HepG2 (cell line): ENCODE results near the gene ZFPM1. TPM values are rescaled to one million over a fixed set of nuclear protein-coding genes. Genes with fewer than 3 reads are reported as not detected.

ENCODE experiments used
- ATAC-seq: fragments of 200-7000 bp; cut with Tn5 transposase; 3 replicates; pipeline ENCODE4 v1.9.1; 2020; ENCODE audit warnings: mild to moderate bottlenecking, moderate library complexity
- BruUV-seq: library from RNA; stranded (reverse); fragments of 400-500 nt; replicated peaks from 2 replicates; lab custom pipeline; 2021; lab: Mats Ljungman, UMichigan
- CTCF ChIA-PET: fragments of 300-600 bp; formaldehyde crosslinking; extraction: SDS; loops from one replicate; lab custom pipeline; 2021; ENCODE audit warnings: low total read pairs, inconsistent platforms, low intra/inter-chr PET ratio; lab: Yijun Ruan, JAX
- POLR2A ChIA-PET: fragments of 350-600 bp; sonication (Branson Sonifier 250); formaldehyde crosslinking; loops from one replicate; lab custom pipeline; 2020; ENCODE audit warnings: antibody characterized with exemption, inconsistent platforms; lab: Yijun Ruan, JAX
- DNase-seq: peaks from one replicate; pipeline ENCODE4 v3.0.0-alpha.2; 2015; ENCODE audit warnings: low spot score
- FAIRE-seq: peaks from 3 replicates; lab custom pipeline; 2011; peaks lifted over from hg19 to GRCh38; lab: Jason Lieb, UNC
- H2AFZ ChIP-seq: one replicate; pipeline ENCODE4 v1.6.1; 2011; ENCODE audit warnings: low read length, inconsistent platforms
- H3K27ac ChIP-seq: fragments of 300-600 bp; 3 replicates; pipeline ENCODE4 v1.8.0; 2011; ENCODE audit warnings: mixed run types, mild to moderate bottlenecking, mixed read lengths, low read length, inconsistent platforms; ENCODE audit not compliant: insufficient read depth; ENCODE audit errors: extremely low read length
- H3K27me3 ChIP-seq, 2 experiments: fragments of 200-600 bp in 1 of 2; 2 replicates in 1 of 2; 3 replicates in 1 of 2; pipeline versions ENCODE4 v1.6.0 to v1.8.0; 2011; ENCODE audit warnings: low read length in 2 of 2, mild to moderate bottlenecking in 2 of 2, moderate library complexity in 2 of 2, inconsistent platforms in 1 of 2; ENCODE audit not compliant: insufficient read depth in 2 of 2, control insufficient read depth in 1 of 2
- H3K36me3 ChIP-seq, 2 experiments: fragments of 200-600 bp in 1 of 2; replicated peaks in 1 of 2; 2 replicates in 1 of 2; 3 replicates in 1 of 2; pipeline versions ENCODE4 v1.5.1 to v1.8.0; 2011; ENCODE audit warnings: low read length in 2 of 2, inconsistent platforms in 1 of 2; ENCODE audit not compliant: insufficient read depth in 2 of 2, control insufficient read depth in 1 of 2
- H3K4me1 ChIP-seq: 2 replicates; pipeline ENCODE4 v1.5.1; 2012; ENCODE audit warnings: low read length, inconsistent platforms; ENCODE audit not compliant: insufficient read depth
- H3K4me2 ChIP-seq: 2 replicates; pipeline ENCODE4 v1.6.0; 2011; ENCODE audit warnings: low read depth, low read length, inconsistent platforms
- H3K4me3 ChIP-seq, 3 experiments: fragments of 200-600 bp in 1 of 3; sonication (generic), shearing (Covaris generic) in 1 of 3; replicated peaks in 1 of 3; 2 replicates each; pipeline ENCODE4 v1.5.1; 2011 to 2016; ENCODE audit warnings: low read length in 3 of 3, inconsistent platforms in 2 of 3, low read depth in 2 of 3, mild to moderate bottlenecking in 2 of 3, control low read depth in 1 of 3, mixed read lengths in 1 of 3; ENCODE audit not compliant: insufficient read depth in 1 of 3
- H3K79me2 ChIP-seq: one replicate; pipeline ENCODE4 v1.6.1; 2011; ENCODE audit warnings: low read length, inconsistent platforms; ENCODE audit not compliant: insufficient read depth
- H3K9ac ChIP-seq: 2 replicates; pipeline ENCODE4 v1.6.0; 2011; ENCODE audit warnings: mild to moderate bottlenecking, low read depth, low read length, inconsistent platforms; ENCODE audit not compliant: insufficient read depth
- H3K9me3 ChIP-seq: 2 replicates; pipeline ENCODE4 v1.5.1; 2012; ENCODE audit warnings: mild to moderate bottlenecking, low read length
- H4K20me1 ChIP-seq: 2 replicates; pipeline ENCODE4 v1.6.0; 2011; ENCODE audit warnings: inconsistent platforms, mild to moderate bottlenecking, low read length, moderate library complexity; ENCODE audit not compliant: insufficient read depth
- HOXD1 ChIP-seq: sonication (generic); formaldehyde crosslinking; IDR thresholded peaks from 2 replicates; pipeline ENCODE4 v1.5.0; 2020; ENCODE audit warnings: missing genetic modification reagents
- NCOA2 ChIP-seq: sonication (generic); formaldehyde crosslinking; IDR thresholded peaks from 2 replicates; pipeline ENCODE4 v1.8.0; 2022; ENCODE audit warnings: inconsistent platforms
- PCBP1 ChIP-seq: fragments of 200-400 bp; formaldehyde crosslinking; IDR thresholded peaks from 2 replicates; pipeline ENCODE4 v1.6.1; 2017; ENCODE audit warnings: mild to moderate bottlenecking, low read depth, low read length, borderline replicate concordance
- PLRG1 ChIP-seq: fragments of 450-650 bp; conservative IDR thresholded peaks from 2 replicates; pipeline ENCODE4 v1.6.1; 2016
- POLR2A ChIP-seq, 2 experiments: IDR thresholded peaks; 2 replicates each; pipeline ENCODE4 v1.6.1; 2011; ENCODE audit warnings: low read depth in 2 of 2, low read length in 2 of 2, mild to moderate bottlenecking in 1 of 2, moderate library complexity in 1 of 2; ENCODE audit not compliant: insufficient read depth in 1 of 2
- TOPORS ChIP-seq: sonication (generic); formaldehyde crosslinking; IDR thresholded peaks from 2 replicates; pipeline ENCODE4 v1.8.0; 2023; ENCODE audit warnings: mild to moderate bottlenecking, missing genetic modification reagents
- ZHX1 ChIP-seq: sonication (generic); formaldehyde crosslinking; IDR thresholded peaks from 2 replicates; pipeline ENCODE4 v1.8.1; 2022; ENCODE audit warnings: low read depth, mild to moderate bottlenecking, missing genetic modification reagents
- ZNF225 ChIP-seq: sonication (generic); formaldehyde crosslinking; IDR thresholded peaks from 2 replicates; pipeline ENCODE4 v1.4.0; 2020; ENCODE audit warnings: mild to moderate bottlenecking, missing genetic modification reagents
- WGBS: methylation state at CpG from one replicate; pipeline ENCODE4 v1.1.6; 2017; ENCODE audit warnings: low lambda C conversion rate; 5-methylcytosine and 5-hydroxymethylcytosine counted together
- in situ Hi-C: cut with HindIII; loops from 2 replicates; pipeline ENCODE4 v1.10.0; 2017; ENCODE audit warnings: low pct_unique_long_range_greater_than_20kb; ENCODE audit not compliant: extremely low pct_ligation_motif_present
- intact Hi-C: fragments of 100-400 bp; cut with micrococcal nuclease; formaldehyde crosslinking; loops from one replicate; pipeline ENCODE4 v1.10.0; 2022; ENCODE audit not compliant: unreplicated experiment
- polyA plus RNA-seq, 8 experiments: library from polyadenylated mRNA; depleted of rRNA in 3 of 8; stranded (reverse) in 7 of 8; unstranded in 1 of 8; fragments of >200 nt; fragmentation: Illumina TruSeq in 4 of 8; extraction: Trizol in 4 of 8; gene quantifications; 2 replicates each; pipeline versions ENCODE4 v1.2.1 to v1.2.3, GENCODE V29; 2011 to 2016; ENCODE audit warnings: low read depth in 4 of 8, missing spikeins in 1 of 8, mixed read lengths in 1 of 8; ENCODE audit not compliant: insufficient read depth in 1 of 8
- total RNA-seq, 5 experiments: library from RNA; depleted of rRNA; stranded (reverse); fragments of >200 nt; fragmentation: Illumina TruSeq; extraction: Trizol; gene quantifications; 2 replicates each; pipeline ENCODE4 v1.2.3, GENCODE V29; 2016; ENCODE audit warnings: low read depth in 1 of 5
- TF ChIP-seq, protein P1 (sequence below): sonication (generic); formaldehyde crosslinking; IDR thresholded peaks from 2 replicates; pipeline ENCODE4 v1.8.1; 2023; ENCODE audit warnings: mild to moderate bottlenecking, missing genetic modification reagents
- TF ChIP-seq, protein P2 (sequence below): sonication (generic); formaldehyde crosslinking; conservative IDR thresholded peaks from 2 replicates; pipeline ENCODE4 v1.8.0; 2022; ENCODE audit warnings: mild to moderate bottlenecking, moderate library complexity, missing genetic modification reagents
- TF ChIP-seq, protein P3 (sequence below): IDR thresholded peaks from 2 replicates; pipeline ENCODE4 v1.6.1; 2016; ENCODE audit warnings: low read depth, borderline replicate concordance

ZFPM1 gene
- total and polyA plus RNA-seq, 2 of the 13 experiments (the other 11 are each of a cell fraction or from before 2014, with no cell fraction given) = 1.3 to 3.8 TPM

GRCh38 chr16:88539261-88539651, 86.2 kb downstream of the ZFPM1 start:
- no TSS peak for BruUV-seq
- Histone ChIP-seq H3K4me3 (no peak overlapping the region), H3K4me2 (no peak overlapping the region), H2AFZ (no peak overlapping the region), H3K27me3 (peaks cover 15 to 46% of the 10 kb centered on the region in 2 experiments; a peak in 4 of 5 replicates), H3K79me2 (no peaks in the 10 kb centered on the region), H3K27ac (no peak overlapping the region), H3K36me3 (peaks cover 0 to 3% of the 10 kb centered on the region in 2 experiments; a peak in 1 of 5 replicates), H3K9me3 (peaks cover 19% of the 10 kb centered on the region), H3K9ac (no peak overlapping the region), H4K20me1 (no peaks in the 10 kb centered on the region; the same call in 1 of the 2 replicates), H3K4me1 (no peaks in the 10 kb centered on the region)
- ChIA-PET CTCF (no interaction called here), POLR2A (no interaction called here)
- peak; percentile 9 for ATAC-seq
- intact Hi-C loops (no loop called here), in situ Hi-C loops (no loop called here)
- 0 out of 2 replicates have a peak, but pooled peaks have one; percentile 5 for TF ChIP-seq PCBP1
- TF ChIP-seq ZHX1 = no peak
- TF ChIP-seq POLR2A (IDR thresholded peaks at IDR 0.05; ENCODE audit: insufficient read depth in 1 of 2, low read depth in 2 of 2, low read length in 2 of 2) = no peak
- no peak for TF ChIP-seq NCOA2 (CRISPR knock-in tag)
- TF ChIP-seq ZNF225 (CRISPR knock-in tag) = 0 out of 2 replicates have a peak, but pooled peaks have one; percentile 46
- TF ChIP-seq TOPORS (CRISPR knock-in tag) = no peak
- TF ChIP-seq PLRG1 = no peak
- TF ChIP-seq, protein P1, sequence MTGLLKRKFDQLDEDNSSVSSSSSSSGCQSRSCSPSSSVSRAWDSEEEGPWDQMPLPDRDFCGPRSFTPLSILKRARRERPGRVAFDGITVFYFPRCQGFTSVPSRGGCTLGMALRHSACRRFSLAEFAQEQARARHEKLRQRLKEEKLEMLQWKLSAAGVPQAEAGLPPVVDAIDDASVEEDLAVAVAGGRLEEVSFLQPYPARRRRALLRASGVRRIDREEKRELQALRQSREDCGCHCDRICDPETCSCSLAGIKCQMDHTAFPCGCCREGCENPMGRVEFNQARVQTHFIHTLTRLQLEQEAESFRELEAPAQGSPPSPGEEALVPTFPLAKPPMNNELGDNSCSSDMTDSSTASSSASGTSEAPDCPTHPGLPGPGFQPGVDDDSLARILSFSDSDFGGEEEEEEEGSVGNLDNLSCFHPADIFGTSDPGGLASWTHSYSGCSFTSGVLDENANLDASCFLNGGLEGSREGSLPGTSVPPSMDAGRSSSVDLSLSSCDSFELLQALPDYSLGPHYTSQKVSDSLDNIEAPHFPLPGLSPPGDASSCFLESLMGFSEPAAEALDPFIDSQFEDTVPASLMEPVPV (CRISPR knock-in tag) = no peak
- TF ChIP-seq HOXD1 (CRISPR knock-in tag) = no peak
- TF ChIP-seq, protein P2, sequence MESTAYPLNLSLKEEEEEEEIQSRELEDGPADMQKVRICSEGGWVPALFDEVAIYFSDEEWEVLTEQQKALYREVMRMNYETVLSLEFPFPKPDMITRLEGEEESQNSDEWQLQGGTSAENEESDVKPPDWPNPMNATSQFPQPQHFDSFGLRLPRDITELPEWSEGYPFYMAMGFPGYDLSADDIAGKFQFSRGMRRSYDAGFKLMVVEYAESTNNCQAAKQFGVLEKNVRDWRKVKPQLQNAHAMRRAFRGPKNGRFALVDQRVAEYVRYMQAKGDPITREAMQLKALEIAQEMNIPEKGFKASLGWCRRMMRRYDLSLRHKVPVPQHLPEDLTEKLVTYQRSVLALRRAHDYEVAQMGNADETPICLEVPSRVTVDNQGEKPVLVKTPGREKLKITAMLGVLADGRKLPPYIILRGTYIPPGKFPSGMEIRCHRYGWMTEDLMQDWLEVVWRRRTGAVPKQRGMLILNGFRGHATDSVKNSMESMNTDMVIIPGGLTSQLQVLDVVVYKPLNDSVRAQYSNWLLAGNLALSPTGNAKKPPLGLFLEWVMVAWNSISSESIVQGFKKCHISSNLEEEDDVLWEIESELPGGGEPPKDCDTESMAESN (CRISPR knock-in tag) = no peak
- TF ChIP-seq, protein P3, sequence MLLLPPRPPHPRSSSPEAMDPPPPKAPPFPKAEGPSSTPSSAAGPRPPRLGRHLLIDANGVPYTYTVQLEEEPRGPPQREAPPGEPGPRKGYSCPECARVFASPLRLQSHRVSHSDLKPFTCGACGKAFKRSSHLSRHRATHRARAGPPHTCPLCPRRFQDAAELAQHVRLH (CRISPR knock-in tag) = no peak
- no peak for DNase-seq
- FAIRE-seq = no peak
- WGBS = 18% methylated on average over 7 of the region's 12 CpGs
